Ureter (tissue), 1 donor: ENCODE measurements around the gene PDE3B. TPM values are rescaled to one million over a fixed set of nuclear protein-coding genes. Genes with fewer than 3 reads are reported as not detected.
"Not testable (repeated sequence)": the region's sequence is repeated elsewhere in the genome, so short reads cannot be mapped to it uniquely, and the experiment has no call there.

Experiments
- DNase-seq: peaks from one replicate; pipeline ENCODE4 v3.0.0-alpha.2; 2020; ENCODE audit warnings: low spot score
- total RNA-seq: library from RNA; stranded (reverse); gene quantifications from one replicate; pipeline ENCODE4 v1.2.4, GENCODE V29; 2023
- donor health status: DM: yes; HTN: yes; CAD: no.

Gene PDE3B
- total RNA-seq, result 35.9 TPM

GRCh38 chr11:14643697-14644225 is at the start of gene PDE3B:
TSS of gene PDE3B (plus strand) at chr11:14643804. CDS start at chr11:14644076, 272 bp downstream.
- DNase-seq, result peak; percentile 84

DNA sequence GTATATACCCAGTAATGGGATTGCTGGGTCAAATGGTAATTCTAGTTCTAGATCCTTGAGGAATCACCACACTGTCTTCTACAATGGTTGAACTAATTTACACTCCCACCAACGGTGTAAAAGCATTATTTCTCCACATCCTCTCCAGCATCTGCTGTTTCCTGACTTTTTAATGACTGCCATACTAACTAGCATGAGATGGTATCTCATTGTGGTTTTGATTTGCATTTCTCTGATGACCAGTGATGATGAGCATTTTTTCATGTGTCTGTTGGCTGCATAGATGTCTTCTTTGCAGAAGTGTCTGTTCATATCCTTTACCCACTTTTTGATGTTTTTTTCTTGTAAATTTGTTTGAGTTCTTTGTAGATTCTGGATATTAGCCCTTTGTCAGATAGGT is 48.3 kb upstream of the PDE3B start:
- DNase-seq, result not testable (repeated sequence)

- DNase-seq, result no peak
Measured at GRCh38 chr11:14607713-14608112, 35.9 kb upstream of the PDE3B start.

- no peak for DNase-seq
Measured at GRCh38 chr11:14609902-14610301, 33.7 kb upstream of the PDE3B start.

GRCh38 chr11:14611939-14612338 is 31.7 kb upstream of the PDE3B start:
- DNase-seq, result no peak

DNA sequence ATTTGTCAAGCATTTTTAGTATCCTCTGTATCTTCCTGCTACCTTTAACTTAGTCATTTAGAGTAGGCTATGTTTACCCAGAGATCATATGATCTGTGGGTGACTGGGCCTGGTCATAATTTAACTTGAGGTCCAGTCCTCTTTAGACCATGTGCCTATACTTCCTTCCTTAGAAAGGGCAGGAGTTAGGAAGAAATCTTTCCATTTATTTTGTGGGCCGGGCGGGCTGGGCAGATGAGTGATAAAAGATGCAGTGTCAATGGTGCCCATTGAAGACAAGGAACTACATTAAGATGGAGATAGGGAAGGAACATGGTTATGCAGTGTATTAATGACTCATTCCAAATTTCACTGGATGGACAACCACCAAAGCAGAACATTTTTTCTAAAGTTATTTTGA is 30.9 kb upstream of the PDE3B start:
- no peak for DNase-seq

DNA sequence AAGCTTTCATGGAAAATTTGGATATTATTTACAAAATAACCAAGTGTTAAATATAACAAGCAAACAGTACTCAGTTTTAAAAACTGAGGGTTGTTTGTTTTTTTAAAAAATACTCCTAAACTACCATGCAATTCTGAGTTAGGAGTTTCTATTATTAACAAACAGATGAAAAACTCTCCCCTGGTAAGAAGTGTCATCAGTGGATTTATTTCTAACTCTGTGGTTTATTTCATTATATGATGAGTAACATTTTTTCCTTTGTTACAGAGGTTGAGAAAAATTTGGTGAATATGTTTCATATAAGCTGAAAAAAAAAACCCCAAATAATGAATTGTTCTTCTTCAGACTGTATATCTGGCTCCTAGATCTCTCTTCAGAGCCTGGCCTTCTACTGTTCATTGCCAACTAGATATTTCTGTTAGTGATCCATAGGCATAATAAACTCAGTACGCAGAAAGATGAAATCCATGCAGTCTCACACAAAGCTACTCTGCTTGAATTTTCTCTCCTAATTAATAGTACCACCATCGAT is 29.4 kb upstream of the PDE3B start:
- DNase-seq, result no peak

GRCh38 chr11:14617241-14618027 is 26.2 kb upstream of the PDE3B start:
- no peak for DNase-seq

DNA sequence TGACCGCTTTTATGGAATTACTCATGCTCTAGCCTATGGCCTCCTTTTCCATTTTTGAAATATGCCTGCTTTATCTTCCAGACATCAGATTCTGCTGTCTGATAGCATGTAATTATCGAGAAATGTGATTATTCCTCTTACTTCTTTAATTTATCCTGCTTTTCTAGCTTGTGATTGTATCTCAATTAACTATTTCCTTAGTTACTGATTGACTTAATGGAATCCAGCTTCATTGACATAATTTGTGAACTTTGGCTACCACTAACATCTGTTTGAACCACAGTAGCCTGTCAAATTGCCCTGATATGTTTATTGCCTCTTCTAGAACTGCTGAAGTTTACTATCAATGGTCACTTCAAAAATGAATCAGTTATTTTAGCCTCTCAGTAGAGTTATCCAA is 25.5 kb upstream of the PDE3B start:
- no peak for DNase-seq

DNA sequence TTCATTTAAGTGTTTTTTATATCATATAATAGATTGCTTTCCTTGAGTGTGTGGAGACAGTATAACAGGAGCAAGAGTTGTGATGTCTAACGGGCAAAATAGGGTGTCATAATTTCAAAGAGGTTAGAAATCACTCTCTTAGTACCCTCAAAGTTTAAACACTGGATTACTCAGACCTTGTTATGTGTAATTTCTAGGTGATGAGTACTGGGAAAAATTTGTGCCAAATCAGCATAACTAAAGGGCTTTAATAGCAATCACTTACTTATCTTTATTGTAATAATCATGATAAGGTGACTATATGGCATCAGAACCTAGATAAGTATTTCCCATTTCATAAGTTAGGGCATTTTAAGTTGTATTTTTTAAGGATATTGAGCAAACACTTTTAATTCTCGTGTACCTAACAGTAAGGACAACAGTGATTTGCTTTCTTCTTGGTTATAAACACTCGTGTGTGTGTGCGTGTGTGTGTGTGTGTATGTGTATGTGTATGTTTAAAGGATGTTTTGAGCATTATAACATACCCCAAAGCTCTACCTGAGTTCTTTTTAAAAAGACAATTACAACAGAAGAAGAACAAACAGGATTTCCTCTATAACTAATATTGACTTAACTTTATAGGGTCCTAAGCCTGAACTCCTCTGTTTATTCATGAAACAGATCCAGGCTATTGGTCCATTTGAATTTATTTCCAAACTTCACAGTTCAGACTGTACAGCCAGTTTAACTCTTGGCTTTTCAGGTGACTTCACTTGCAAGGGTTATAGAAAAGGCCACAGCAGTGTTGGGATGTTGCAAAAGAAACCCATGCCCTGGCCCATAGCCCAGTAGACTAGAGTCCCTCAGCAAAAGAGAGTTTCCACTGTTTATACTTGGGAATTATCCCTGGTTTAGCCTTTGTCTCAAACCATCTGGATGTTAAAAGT is 23.7 kb upstream of the PDE3B start:
- peak; percentile 52 for DNase-seq

DNA sequence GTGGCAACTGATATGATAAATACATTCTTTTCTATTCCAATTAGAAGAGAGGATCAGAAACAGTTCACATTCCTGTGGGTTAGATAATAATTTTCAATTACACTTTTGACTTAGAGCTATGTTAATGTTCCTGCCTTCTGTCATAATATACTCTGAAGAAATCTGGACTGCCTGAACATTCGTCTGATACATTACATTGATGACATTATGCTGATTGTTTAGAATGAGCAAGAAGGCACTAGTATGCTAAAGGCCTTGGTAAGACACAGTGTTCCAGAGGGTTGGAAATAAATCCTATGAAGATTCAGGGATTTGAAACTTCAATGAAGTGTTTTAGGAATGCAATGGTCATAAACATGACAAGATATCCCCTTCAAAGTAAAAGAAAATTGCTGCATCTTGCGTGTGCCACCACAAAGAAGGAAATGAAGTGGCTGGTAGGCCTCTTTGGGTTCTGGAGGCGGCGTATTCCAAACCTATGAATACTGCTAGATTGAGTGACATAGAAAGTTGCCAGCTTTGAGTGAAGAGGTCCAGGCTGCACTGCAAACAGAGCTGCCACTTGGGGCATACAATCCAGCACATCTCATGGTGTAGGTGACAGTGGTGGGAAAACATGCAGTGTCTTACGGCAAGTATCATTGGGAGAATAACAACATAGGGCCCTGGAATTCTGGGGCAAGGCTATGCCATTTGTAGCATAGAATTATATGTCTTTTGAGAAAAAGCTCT is 21.2 kb upstream of the PDE3B start:
- DNase-seq, result no peak

- DNase-seq, result no peak
Measured at GRCh38 chr11:14623036-14623435, 20.6 kb upstream of the PDE3B start.

- DNase-seq, result no peak
Measured at GRCh38 chr11:14625586-14626205, 17.9 kb upstream of the PDE3B start.

DNA sequence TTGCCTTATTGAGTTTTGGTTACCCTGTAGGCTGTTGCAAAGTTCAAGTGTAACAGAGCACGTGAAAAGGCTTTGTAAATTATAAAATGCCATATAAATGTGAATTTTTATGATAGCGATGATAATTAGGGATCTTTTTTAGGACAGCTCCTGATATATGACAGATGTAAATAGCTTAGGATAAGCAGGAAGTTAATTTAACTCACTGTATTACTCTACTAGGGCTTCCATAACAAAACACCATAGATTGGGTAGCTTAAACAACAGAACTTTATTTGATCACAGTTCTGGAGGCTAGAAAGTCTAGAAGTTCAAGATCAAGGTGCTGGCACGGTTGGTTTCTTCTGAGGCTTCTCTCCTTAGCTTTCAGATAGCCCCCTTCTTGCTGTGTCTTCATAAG is 17.0 kb upstream of the PDE3B start:
- no peak for DNase-seq

- DNase-seq, result not testable (repeated sequence)
Measured at GRCh38 chr11:14633506-14634224, 9.9 kb upstream of the PDE3B start.

DNA sequence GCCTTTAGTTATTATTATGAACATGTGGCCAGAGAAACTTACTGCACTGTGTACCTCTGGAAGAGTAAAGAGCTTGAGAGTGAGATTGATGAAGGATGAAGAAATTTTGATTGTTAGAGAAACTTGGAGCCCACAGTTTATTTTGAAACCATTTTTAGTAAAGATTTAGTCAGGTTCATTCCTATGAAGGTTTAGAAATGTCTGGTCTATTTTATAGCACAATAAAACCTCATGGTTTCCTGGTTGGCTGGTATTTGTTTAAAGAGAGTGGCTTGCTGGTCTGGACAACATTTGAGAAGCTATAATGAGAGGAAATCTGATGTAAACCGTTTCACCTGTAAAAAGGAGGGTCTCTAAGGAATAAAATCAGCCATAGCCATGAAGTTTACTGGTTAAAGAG is 8.8 kb upstream of the PDE3B start:
- no peak for DNase-seq

- no peak for DNase-seq
Measured at GRCh38 chr11:14635546-14635945, 8.1 kb upstream of the PDE3B start.

- DNase-seq, result no peak
Measured at GRCh38 chr11:14636119-14636518, 7.5 kb upstream of the PDE3B start.

DNA sequence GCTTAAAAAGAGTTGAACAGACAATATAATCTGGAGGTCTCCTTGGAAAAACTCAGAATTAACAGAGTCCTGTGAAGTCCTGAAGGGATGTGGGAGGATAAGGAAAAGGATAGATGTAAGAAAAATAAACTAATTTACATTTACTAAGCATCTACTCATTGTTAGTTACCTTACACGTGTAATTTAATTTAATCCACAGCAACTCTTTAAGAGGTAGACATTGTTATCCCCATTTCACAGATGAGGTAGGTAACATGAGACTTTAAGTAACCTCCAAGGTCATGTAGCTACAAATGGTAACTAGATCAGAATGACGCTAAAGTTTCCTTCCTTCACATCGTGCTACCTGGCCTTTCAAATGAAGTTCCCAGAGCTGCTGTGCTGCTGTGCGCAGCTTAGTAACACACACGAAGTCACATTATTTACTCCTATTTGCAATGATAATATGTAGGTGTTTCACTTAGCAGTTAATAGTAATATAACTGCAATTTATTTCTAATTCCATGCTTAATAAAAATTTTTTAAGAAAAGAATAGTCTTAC is 5.7 kb upstream of the PDE3B start:
- no peak for DNase-seq

DNA sequence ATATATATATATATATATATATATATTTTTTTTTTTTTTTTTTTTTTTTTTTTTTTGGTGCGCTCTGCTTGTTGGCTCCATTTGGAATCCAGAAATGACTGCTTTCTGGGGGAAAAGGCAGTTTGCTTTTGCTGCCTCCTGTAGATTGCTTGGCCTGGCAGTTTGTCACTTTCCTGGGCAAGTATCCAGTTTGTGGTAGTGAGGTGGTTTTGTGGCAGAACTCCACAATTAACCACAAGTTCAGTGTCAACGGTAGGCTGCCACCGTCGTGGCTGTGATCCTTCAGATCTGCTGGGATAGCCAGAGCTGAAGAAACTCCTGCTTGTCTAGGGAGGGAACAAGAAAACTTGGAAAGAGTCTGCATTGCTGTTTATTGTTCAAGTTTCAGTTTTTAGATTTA is 5.0 kb upstream of the PDE3B start:
- DNase-seq, result no peak
